Measurements from ENCODE around the gene CBX8. TPM values are rescaled to one million over a fixed set of nuclear protein-coding genes. Genes with fewer than 3 reads are reported as not detected.

Gene CBX8
- polyA plus RNA-seq, 2 of the 4 experiments (the other 2 are of a cell fraction): 1.5 to 13.1 TPM

DNA sequence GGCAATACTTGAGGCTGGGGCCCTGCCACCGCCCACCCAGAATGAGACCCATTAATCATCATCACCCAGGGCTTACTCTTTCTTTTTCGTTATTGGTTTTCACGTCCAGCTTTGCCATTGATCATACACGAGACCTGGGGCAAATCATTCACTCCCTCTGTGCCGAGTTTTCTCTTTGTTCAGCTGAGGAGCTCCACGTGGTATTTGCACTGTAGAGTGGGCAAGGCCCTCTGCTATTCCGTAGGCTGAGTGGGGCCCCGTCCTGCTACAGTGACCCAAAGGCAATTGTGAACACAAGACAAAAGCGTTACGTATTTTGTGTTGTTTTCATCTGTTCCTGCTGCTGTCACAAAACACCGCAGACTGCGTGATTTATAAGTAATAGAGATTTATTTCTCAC, 42.5 kb downstream of the CBX8 start (continued):
- no peak for TF ChIP-seq RFX5 (IDR thresholded peaks at IDR 0.05)
- TF ChIP-seq KDM5A (IDR thresholded peaks at IDR 0.05): no peak
- TF ChIP-seq ZSCAN20 (CRISPR knock-in tag; IDR thresholded peaks at IDR 0.05): no peak

- Histone ChIP-seq H3K27ac (no peak overlapping the region), H3K9me3 (no peaks in the 10 kb centered on the region), H3K4me3 (no peak overlapping the region), H3K4me2 (no peak overlapping the region), H3K4me1 (peaks cover 25% of the 10 kb centered on the region)
- ChIA-PET CTCF (interaction anchor here (0.9 to 5.6 kb wide), 10 partner anchors 10 to 256 kb away, joined by 3 to 49 read pairs (median 4); partner anchors contain the start of gene CBX4), POLR2A (no interaction called here)
- FAIRE-seq (no peak), DNase-seq (ENCODE audit: low read depth in 1 of 2, low spot score in 1 of 2) (no peak), ATAC-seq (no peak; a peak in 1 of 6 replicates)
- no peak for TF ChIP-seq POLR2A (IDR thresholded peaks at IDR 0.05; ENCODE audit: low read length)
- WGBS (ENCODE audit: missing lambda C conversion rate): 86% methylated on average over 13 of the region's 13 CpGs
Observed at GRCh38 chr17:79752175-79752574, 44.7 kb downstream of the CBX8 start.

GRCh38 chr17:79750650-79751545, 46.0 kb downstream of the CBX8 start:
- POLR2A ChIA-PET: no interaction called here
- Histone ChIP-seq H3K4me1 (peaks cover 34% of the 10 kb centered on the region), H3K4me3 (no peak overlapping the region), H3K4me2 (peak overlapping the region; percentile 14; the same call in 1 of the 3 replicates), H3K27ac (0 out of 6 replicates have a peak overlapping the region, but pooled peaks of 1 of the 2 experiments have one; percentile 5), H3K9me3 (no peaks in the 10 kb centered on the region)
- FAIRE-seq (no peak), ATAC-seq (no peak), DNase-seq (ENCODE audit: low read depth in 1 of 2, low spot score in 1 of 2) (peak in 1 of 2 experiments; percentile 37)
- no peak for TF ChIP-seq ZSCAN20 (CRISPR knock-in tag; IDR thresholded peaks at IDR 0.05)
- TF ChIP-seq KDM5A (IDR thresholded peaks at IDR 0.05): no peak
- TF ChIP-seq, protein P1, sequence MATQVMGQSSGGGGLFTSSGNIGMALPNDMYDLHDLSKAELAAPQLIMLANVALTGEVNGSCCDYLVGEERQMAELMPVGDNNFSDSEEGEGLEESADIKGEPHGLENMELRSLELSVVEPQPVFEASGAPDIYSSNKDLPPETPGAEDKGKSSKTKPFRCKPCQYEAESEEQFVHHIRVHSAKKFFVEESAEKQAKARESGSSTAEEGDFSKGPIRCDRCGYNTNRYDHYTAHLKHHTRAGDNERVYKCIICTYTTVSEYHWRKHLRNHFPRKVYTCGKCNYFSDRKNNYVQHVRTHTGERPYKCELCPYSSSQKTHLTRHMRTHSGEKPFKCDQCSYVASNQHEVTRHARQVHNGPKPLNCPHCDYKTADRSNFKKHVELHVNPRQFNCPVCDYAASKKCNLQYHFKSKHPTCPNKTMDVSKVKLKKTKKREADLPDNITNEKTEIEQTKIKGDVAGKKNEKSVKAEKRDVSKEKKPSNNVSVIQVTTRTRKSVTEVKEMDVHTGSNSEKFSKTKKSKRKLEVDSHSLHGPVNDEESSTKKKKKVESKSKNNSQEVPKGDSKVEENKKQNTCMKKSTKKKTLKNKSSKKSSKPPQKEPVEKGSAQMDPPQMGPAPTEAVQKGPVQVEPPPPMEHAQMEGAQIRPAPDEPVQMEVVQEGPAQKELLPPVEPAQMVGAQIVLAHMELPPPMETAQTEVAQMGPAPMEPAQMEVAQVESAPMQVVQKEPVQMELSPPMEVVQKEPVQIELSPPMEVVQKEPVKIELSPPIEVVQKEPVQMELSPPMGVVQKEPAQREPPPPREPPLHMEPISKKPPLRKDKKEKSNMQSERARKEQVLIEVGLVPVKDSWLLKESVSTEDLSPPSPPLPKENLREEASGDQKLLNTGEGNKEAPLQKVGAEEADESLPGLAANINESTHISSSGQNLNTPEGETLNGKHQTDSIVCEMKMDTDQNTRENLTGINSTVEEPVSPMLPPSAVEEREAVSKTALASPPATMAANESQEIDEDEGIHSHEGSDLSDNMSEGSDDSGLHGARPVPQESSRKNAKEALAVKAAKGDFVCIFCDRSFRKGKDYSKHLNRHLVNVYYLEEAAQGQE (IDR thresholded peaks at IDR 0.05): no peak
- no peak for TF ChIP-seq ATOH8 (CRISPR knock-in tag; IDR thresholded peaks at IDR 0.05; ENCODE audit: low read depth)
- TF ChIP-seq MAX (IDR thresholded peaks at IDR 0.05): no peak
- no peak for TF ChIP-seq RAD21 (conservative IDR thresholded peaks at IDR 0.05 in 1 of 2, IDR thresholded peaks at IDR 0.05 in 1 of 2)
- no peak for TF ChIP-seq HOXB5 (CRISPR knock-in tag; IDR thresholded peaks at IDR 0.05)
- TF ChIP-seq JUN (IDR thresholded peaks at IDR 0.05): no peak
- no peak for TF ChIP-seq FOSB (CRISPR knock-in tag; IDR thresholded peaks at IDR 0.05)
- no peak for TF ChIP-seq EHF (CRISPR knock-in tag; IDR thresholded peaks at IDR 0.05)
- TF ChIP-seq CHD2 (IDR thresholded peaks at IDR 0.05; ENCODE audit: low read length, partially characterized antibody): no peak
- no peak for TF ChIP-seq ZNF302 (CRISPR knock-in tag; IDR thresholded peaks at IDR 0.05)
- peak; percentile 85 for TF ChIP-seq NFE2L2 (conservative IDR thresholded peaks at IDR 0.05; ENCODE audit: low read length)
- no peak for TF ChIP-seq NPAS2 (CRISPR knock-in tag; IDR thresholded peaks at IDR 0.05; ENCODE audit: borderline replicate concordance)
- TF ChIP-seq SMC3 (IDR thresholded peaks at IDR 0.05): no peak
- no peak for TF ChIP-seq RCOR1 (IDR thresholded peaks at IDR 0.05; ENCODE audit: low read depth, low read length)
- no peak for TF ChIP-seq POLR2A (IDR thresholded peaks at IDR 0.05; ENCODE audit: low read length)
- TF ChIP-seq MAFK (IDR thresholded peaks at IDR 0.05; ENCODE audit: partially characterized antibody): peak; percentile 97
- no peak for TF ChIP-seq CBX2 (IDR thresholded peaks at IDR 0.05; ENCODE audit: borderline replicate concordance, low read depth)
- TF ChIP-seq, protein P2, sequence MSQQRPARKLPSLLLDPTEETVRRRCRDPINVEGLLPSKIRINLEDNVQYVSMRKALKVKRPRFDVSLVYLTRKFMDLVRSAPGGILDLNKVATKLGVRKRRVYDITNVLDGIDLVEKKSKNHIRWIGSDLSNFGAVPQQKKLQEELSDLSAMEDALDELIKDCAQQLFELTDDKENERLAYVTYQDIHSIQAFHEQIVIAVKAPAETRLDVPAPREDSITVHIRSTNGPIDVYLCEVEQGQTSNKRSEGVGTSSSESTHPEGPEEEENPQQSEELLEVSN (IDR thresholded peaks at IDR 0.05; ENCODE audit: borderline replicate concordance, low read depth): no peak
- 0 out of 2 replicates have a peak, but pooled peaks have one; percentile 28 for TF ChIP-seq FOSL2 (IDR thresholded peaks at IDR 0.05)
- TF ChIP-seq FOSL2 (CRISPR knock-in tag; IDR thresholded peaks at IDR 0.05): peak; percentile 63
- no peak for TF ChIP-seq ZFP36 (IDR thresholded peaks at IDR 0.05; ENCODE audit: borderline replicate concordance, partially characterized antibody)
- CTCF ChIA-PET: interaction anchor here (0.9 to 5.6 kb wide), 6 partner anchors 9 to 166 kb away, joined by 3 to 49 read pairs (median 4); no protein-coding TSS in a partner anchor
- 67% methylated on average over 13 of the region's 13 CpGs for WGBS (ENCODE audit: missing lambda C conversion rate)
